HG02623 (cell line): ENCODE measurements around the gene FGF8.

Experiments
- ATAC-seq: cut with Tn5 transposase; IDR thresholded peaks from one replicate; pipeline ENCODE4 v1.9.1; 2021; ENCODE audit warnings: moderate library complexity; ENCODE audit not compliant: unreplicated experiment

Gene FGF8

DNA sequence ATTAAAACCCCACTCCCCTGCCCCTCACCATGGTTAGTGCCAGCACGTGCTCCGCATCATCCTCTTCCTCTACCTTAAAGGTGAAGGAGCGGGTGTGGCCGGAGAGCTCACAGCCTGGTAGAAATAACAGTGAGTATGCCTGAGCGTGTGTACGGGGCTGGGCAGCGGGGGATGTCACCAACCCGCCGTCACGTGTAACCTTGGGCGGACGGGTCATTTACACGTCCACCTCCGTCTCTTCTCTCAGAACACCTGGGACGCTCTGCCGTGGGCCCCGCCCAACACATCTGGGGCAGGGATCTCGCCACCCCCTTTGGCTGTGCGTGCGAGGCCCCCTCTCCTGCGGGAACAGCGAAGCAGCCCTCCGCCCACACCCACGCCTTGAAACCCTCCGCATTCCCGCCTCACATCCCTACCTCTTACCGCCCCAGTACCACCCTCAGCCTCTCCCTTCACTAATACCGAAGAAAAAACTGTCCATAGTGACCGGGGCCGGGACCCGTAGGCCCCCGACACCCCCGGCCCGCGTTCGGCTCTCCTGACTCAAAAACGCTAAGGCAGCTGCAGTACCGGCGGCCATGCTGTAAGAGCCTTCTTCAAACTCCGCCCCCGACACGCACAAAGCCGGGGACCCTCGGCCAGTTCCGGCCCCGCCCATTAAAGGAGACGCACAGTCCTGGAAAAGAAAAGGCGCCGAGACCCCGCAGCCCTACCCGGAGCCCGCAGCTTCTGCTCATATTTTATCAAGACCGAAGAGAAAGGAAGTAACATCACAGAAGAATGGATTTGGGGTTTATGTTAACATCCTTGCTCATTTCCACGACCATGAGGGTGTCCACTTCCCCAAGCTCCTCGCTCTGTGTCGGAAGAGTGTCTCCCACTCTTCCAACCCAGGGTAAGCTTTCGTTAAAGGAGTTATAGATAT lies 7.2 kb upstream of the FGF8 start, which contains the start of gene NPM3:
Gene NPM3 (minus strand): TSS at position 636 of the 925 bp plus-strand sequence. CDS start 56 bp downstream, at position 580.
- peak; percentile 56 for ATAC-seq

DNA sequence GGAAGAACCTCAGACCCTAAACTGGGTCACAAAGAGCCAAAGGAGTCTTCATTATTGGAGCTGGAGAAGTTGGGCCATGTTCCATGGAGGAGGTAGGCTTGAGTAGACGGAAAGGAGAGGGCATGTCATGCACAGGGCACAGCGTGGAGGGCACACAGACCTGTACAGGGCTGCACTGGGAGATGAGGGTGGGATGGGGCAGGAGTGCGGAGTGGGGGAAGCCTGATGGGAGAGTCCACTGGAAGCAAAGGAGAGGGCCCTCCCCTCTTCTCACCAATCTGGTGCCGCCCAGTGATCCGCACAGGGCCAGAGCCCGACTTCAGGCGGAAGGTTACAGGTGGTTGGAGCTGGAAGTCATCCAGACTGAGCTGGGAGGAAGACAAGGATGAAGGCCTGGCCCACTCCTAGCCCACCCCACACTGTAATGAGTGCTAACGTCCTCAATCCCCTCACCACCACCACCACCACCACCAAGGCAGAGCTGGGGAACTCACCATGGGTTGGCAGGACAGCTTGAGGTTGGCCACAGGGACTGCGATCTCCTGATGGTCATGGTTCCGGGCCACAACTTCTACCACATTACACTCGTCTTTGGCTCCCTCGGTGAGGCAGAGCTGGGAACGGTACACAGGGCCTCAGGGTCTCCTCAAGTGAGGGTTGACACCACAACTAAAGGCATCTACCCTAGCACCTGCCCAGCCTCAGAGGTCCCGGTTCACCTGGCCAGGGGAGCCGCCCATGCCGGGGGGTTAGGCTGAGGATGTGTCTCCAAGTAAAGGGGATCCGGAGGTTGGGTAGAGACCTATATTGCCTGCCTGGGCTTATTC lies 6.3 kb upstream of the FGF8 start:
- ATAC-seq = no peak

DNA sequence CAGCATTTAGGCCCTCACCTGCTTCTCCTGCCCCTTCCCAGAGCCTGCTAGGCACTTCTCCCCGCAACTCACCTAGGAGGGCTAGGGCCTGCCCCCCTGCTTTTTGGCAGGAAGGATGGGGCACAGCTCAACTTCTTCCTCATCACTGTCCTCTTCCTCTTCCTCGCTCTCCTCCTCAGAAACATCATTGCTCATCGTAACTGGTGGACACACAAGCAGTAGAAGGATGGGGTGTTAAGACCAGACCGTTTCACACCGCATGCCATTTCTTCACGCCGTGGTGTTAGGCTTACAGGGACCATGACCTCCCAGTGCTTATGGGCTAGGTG lies 5.7 kb upstream of the FGF8 start:
- no peak for ATAC-seq

DNA sequence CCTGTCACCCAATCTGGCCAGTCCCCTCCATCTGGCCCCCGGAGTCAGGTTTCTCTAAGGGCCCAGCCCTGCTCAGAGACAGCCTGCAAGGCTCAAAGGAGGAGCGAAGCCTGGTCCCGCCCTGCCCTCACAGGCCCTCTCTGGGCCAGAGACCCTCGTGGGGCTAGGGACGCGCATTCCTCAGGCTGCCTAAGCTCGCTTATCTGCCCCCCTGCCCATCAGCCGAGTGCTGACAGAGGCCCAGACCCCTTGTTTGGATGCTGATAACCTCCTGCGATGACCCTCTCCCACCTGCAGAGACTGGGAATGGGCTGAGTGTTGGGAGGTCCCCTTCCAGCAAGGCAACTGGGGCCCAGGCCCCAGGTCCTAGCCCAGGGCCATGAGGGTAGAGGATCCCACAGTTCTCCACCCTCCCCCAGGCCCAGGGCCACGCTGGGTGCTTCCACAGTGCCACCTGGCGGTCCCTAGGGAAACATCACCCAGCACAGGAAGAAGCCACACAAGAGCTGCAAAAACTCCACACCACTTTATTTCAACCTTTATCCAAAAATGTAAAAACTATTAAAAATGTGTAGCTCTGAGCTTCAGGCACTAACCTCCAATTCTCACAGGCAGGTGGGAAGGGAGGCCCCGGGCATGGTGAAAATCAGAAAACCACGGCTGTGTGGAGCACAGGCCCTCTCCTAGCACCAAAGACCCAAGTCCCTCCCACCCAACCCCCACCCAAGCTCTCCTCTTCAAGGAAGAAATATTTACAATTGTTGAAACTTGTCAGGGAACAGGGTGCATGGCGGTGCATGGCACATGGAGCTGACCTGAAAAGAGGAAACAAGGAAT lies 5.1 kb upstream of the FGF8 start:
- ATAC-seq = no peak

DNA sequence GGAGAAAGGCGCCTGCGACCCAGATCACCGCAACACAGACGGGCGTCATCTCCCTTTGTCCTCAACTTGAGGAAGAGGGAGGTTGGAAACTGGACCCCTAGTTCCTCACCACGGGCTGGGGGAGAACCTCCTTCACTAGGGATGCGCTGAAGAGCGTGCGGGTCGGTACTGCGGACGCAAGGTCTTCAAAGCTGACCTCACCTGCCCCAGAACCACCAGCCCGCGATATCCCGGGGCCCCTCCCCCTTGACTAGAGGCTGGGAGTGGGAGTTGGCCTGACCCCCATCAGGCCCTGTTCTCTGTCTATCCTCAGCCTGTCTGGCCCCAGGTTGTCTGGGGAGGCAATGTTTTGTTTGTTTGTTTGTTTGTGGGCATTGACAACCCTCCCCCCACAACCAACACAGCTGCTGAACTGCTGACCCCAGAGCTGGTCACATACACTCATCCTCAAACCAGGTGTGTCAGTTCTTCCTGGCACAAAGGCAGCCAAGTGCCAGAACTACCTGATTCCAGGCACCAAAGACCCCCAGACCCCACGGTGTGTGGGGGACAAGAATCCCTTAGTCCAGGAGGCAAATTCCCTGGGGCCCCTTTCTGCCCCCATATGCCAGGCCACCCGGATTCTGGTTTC lies 4.4 kb upstream of the FGF8 start:
- no peak for ATAC-seq

DNA sequence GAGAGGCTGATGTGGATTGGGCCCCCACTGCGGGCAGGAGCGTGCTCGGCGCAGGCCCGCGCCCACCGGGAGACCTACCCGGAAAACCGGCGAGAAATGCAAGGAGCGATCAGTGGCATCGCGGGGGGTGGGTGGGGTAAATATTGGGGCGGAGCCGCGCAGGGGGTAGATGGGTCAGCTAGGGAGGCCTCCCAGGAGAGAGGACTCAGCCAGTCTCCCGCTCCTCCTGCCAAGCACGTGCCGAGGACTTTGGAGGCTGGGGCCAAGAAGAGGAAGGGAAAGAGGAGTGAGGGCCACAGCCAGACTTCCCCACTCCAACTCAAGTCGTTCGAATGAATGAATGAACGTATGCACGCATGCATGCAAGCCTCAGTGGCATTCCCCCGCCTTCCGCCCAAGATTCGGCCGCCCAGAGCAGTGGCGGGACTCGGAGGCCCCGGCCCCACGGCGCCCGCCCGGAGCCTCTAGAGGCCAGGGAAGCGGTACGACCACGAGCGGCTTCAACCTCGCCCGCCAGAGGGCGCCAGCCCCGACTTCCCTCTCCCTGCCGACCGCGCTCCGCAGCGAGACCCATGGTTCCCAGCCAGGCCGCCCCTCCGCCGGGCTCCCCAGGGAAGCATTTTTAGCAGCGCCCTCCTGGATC lies 3.8 kb upstream of the FGF8 start:
- no peak for ATAC-seq

DNA sequence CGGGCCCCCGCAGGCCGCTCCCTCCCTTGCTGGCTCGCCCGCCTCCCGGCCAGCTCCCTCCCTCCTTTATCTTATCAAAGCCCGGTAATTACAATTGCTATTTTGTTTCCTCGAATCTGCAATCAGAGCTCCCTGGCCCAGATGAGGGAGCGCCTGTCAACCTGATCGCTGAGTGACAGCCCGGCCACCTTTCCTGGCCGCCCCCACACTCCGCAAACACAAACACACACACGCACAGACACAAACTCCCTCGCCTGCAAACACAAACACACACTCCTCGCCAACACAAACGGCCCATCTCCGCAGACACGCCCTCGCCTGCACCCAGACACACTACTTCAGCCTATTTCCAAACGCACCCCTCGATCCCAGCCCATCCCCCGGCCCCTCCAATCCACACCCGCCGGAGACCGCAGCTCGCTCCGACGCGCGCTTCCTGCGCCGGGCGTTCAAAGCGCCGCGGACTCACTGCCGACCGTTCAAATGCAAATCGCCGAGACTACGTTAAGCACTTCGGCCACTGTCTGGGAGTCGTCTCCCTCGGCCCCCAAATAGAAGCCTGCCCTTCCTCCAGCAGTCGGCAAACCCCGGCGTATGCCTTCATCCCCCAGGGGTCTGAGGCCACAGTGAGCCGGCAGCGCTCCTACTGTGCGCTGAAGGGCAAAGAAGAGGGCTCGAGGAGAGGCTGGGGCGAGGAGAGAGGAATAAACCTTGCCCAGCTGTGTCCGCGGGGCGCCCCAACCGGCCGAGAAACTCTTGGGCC lies 3.0 kb upstream of the FGF8 start:
- no peak for ATAC-seq

DNA sequence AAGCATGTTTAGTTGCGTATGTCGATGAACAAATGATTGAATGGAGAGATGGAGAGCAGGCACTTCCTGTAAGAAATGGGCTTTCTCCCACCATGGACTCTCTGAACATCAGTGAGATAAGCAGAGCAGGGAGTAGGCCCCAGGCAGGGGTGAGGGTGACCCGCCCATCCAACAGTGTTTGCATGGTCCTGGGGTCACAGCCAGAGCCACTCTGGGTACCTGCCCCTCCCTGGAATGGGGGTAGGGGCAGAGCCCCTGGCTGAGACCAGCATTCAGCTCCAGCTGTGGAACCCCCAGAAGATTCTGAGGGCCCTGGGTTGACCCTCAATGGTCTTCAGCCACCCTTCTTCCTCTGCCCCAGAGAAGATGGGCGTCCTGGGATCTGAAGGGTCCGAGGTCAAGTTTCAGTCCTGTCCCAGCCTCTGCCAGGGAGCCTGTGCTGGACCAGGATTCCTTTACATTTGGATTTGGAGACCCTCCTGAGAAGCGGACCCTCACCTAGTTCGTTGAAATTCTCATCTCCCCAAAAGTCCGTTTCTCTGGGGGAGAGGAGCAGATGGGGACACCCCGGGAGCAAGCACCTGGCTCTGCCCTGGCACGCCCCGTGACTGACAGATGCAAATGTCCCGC lies 2.4 kb upstream of the FGF8 start:
- ATAC-seq = no peak

DNA sequence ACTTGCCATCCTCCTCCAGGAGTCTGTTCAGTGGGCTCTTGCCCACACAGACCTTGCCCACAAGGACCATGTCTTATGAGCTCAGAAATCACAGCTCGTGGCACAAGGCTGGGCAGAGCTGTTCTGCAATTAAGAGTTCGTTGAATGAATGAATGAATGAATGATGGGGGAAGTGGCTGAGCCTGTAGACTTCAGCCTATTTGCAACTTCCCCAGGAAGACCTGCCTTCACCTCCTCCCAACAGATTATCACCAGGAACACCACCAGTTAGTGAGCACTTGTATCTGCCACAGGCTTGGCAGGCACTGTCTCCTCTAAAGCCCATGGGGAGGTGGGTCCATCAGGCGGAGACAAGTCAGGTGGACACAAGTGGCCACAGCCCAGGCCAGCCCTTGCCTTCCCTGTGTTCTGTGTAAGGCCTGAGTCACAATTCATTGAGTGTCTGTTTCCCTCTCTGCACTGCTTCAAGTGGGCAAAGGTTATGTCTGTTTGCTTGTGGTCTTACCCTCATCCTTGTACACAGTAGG lies 1.8 kb upstream of the FGF8 start:
- ATAC-seq = no peak

DNA sequence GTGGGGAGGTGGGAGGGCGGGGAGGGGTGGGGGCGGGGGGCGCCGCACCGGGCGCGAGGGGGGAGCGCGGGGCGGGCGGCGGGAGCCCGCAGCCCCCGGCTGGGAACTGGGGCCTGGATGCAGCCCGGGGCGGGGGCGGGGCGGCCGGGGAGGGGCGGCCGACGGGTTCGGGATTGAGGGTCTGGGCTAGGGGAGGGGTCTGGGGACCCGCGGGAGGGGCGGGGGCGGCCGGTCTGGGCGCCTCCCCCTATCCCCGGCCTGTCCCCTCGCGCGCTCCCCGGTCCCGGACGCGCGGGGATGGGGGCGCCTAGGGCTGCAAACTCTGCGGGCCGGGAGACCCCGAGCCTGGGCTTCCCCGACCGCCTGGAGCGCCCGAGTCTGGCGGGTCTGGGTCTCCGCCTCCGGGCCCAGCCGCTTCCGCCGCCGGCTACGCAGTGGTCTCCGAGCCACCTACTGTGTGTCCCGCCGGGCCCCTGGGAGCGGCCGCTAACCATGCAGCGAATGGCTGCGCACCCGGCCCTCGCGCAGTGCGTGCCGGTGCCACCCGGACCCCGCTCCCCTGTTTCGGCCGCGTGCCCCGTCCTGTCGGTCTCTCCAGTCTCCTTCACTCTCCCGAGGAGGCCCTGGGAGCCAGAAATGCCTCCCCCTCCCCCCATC lies 375 bp upstream of the FGF8 start:
- no peak for ATAC-seq

DNA sequence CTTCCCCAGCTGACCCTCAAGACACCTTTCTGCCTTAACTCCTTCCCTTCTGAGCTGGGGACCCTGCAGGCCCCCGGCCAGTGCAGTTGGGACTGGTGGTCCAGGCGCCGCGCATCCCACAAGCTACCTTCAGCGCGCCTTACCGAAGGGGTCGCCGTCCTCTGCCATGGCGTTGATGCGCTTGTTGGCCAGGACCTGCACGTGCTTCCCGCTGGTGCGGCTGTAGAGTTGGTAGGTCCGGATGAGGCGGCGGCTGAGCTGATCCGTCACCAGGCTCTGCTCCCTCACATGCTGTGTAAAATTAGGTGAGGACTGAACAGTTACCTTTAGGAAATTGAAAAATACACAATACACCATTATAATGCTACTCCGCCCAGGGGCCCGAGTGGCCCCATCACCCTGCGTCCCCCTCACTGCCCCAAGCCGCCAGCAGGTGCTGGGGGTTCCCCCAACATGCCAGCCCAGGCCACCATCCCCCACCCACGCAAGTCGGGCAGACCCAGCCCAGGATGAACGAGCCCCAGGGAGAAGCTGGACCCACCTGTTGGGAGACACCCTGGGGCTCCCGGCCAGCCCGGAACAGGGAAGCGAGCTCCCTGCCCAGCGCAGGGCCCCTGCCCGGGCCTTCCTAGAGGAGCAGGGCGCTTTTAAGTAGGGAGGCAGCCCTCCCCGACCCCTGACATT lies 1.2 kb downstream of the FGF8 start:
- no peak for ATAC-seq

DNA sequence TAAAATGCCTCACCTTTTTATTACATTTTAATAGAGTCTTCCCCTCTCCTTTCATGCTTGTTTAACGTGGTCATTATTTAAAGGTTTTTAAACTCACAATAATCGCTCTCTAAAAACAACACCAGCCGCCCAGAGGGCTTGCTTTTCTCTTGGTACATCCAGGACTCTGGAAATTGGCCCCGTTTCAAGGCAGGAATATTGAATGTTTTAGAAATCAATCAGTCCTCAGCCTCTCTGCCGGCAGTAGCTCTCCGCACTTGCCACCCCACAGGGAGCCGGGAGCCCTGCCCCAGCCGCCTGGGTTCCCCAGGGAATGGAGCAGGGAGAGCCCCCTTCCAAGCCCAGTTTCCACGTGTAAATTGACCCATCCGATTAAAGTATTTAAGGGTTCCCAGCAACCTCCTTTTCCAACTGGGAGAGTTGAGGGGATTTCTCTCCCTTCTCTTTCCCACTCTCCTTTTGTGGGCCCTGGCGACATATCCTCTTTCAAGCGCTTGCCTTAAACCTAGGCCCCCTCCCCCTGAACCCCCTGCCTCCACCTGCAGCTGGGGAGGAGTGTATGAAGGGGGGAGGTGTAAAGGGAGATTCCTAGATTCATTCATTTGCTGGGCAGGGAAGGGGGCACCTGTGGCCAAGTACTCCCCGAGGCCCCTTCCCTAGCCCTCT lies 1.9 kb downstream of the FGF8 start:
- ATAC-seq = no peak

DNA sequence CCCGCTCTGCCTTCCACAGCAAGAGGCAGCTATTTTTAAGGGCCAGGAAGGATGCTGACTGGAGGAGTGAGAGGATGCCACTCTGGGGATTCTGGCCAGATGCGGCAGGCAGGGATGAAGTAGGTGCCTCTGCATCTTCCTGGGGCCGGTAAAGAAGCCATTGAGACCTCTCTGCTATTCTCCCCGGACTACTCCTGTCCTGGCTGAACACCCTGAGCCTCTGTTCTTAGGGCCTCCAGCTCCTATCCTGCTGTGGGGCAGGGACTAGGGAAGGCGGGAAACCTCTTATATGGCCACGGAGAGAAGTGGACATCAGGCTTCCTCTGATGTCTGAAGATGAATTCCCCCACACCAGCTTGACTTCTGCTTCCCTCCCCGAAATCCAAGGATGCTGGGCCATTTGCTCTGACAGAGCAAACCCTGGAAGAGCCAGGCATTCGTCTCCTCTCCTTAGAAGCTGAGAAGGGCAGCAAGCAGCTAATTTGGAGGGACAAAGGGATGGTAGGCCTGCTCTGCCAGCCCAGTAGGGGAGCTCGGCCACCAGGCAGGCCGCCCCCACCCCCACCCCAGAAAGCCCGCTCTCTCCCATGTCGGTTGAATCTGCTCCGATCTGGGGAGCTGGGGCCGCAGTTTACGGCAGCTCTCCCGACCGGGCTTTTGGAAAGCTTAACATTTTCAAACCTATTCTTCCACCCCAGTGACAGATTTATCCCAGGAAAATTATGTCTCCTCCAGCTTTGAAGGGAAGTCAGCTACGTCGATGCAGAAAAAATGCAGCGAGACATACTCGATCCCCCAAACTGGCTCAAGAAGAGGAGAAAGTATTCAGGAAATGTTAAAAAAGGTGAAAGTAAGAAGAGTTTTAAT lies 2.8 kb downstream of the FGF8 start:
- ATAC-seq = no peak

DNA sequence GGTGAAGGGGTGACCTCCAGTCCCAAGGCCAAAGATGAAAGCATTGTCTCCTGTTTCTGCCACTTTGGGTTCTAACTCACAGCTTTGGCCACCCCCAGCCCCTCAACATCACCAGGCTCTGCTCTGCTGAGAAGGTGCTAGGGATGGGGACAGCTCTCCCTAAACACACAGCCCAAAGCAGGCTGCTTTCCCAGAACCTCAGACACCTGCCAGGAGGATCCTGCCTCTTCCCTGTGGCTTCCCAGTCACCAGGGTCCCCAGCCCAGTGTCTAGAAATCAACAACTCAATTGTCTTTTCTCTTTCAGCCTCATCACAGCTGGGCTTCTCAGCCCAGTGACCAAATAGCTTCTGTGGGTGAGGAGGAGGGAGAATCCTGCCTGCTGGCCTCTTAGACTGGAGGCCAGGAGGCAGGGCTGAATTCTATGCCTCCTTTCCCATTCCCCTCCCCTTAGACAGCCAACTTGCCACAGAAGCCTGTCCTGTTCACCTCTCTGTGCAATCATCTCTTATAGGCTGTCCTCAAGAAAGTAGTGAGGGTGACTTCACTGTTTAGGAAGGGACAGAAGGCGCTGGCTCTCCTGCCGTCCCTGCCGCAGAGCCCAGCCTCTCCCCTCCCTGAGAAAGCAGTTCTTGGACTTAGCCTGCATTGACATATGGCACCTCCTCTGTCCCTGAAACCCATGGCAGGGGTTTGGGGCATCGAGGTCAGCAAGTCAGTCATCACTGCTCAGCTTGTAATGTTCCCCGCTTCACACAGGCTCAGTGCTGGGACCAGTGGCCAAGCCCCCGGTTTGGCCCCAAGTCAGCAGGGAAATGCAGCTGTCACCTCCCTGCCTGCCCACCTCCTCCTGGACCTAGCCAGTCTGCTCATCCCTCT lies 3.7 kb downstream of the FGF8 start:
- ATAC-seq = no peak

DNA sequence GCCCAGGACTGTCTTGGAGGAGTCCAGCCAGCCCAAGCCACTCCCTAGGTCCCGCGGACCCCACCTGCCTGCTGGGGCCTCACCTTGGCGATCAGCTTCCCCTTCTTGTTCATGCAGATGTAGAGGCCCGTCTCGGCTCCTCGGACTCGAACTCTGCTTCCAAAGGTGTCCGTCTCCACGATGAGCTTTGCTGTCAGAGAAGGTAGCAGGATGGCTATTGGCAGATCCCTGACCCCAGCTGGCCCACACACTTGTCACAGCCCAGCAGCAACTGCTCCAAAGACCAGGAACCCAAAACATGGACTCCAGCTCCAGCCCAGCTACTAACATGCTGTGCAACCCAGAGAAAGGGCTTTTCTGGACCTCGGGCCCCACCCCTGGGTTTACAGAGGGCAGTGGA lies 4.5 kb downstream of the FGF8 start:
- no peak for ATAC-seq
